Amygdala (tissue), 56 donors: ENCODE measurements around the gene MYH13.
"Not testable (repeated sequence)": the region's sequence is repeated elsewhere in the genome, so short reads cannot be mapped to it uniquely, and the experiment has no call there.

Experiments
- DNase-seq, 56 donors: peaks; one replicate each; lab custom pipeline; 2025; lab: John Stamatoyannopoulos, UW

Gene MYH13

DNA sequence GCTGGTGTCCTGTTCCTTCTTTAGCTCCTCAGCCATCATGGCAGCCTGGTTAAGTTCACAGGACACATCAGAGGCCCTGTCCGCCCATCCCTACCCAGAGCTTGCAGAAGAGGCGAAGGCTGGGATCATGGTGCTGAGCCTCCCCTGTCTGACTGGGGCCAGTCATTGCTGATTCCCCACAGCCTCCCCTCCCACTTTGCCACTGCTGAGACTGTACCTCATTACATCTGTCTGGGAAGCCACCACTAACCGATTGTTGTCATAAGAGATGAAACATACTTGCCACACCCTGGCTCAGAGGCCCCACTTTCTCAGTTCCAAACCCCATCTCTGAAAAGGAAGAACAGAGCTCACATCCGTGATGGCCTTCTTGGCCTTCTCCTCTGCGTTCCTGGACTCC, 66.2 kb downstream of the MYH13 start:
- DNase-seq, result no peak

DNA sequence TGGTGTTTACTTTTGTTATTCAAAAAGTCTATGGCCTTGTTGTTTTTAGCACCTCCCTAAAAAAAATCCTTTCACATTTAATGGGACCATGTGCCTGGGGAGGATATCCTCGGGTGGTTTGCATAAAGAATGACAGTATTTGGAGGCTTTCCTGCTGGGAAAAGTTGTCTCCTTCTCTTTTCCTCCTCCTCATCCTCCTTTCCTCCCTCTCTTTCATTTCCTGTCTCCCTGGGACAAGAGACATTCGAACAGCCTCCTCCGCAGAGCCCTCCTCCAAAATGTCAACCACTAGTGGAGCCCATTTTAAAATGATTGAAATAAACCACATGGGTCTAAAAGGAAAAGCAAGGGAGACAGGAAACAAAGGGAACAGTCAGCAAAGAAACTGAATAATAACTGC, 67.4 kb downstream of the MYH13 start:
- no peak for DNase-seq

- no peak for DNase-seq
These were observed 68.0 kb downstream of the MYH13 start for GRCh38 chr17:10304758-10305300.

DNA sequence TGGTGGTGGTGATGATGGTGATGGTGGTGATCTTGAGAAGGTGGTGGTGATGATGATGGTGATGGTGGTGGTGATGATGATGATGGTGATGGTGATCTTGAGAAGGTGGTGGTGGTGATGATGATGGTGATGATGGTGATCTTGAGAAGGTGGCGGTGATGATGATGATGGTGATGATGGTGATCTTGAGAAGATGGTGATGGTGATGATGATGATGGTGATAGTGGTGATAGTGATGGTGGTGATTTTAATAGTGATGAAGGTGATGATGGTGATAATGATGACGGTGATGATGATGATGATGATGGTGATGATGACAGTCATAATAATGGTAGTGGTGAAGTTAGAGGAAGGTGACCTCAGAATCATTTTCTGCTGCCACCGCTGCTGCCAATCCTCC, 75.1 kb downstream of the MYH13 start:
- no peak for DNase-seq

DNA sequence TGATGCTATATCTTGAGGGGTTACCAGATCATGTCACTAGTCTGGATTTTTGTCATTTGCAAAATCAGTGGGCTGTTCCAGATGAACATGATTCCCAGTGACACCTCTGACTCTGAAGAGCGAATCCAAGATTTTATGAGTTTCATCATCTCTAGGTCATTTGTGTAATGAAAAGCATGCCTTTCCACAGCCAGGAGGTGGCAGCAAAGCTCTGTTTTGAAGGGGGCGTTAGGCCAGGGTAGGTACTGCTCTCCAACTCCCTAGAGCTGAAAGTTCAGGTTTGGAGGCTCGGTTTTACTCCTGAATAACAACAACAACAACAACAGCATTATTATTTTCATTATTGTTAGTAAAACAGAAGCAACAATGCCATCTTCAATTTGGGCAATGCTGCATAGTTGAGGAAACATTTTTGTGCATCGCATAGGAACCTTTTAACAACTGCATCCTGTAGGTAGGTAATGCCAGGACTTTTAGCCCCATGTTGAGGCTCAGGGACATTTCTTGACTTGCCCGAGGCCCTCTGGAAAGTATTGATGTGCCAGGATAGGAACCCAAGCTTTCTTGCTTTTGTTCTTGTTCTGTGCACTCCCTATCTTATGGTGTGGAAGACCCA, 77.0 kb downstream of the MYH13 start:
- DNase-seq, result peak in 32 of 56 donors; percentile 1 to 45 (median 10)

- no peak for DNase-seq
These were observed 78.6 kb downstream of the MYH13 start for GRCh38 chr17:10294180-10294579.

GRCh38 chr17:10292057-10292937, 80.5 kb downstream of the MYH13 start:
- DNase-seq, result no peak

GRCh38 chr17:10291576-10291975, 81.2 kb downstream of the MYH13 start:
- DNase-seq, result not testable (repeated sequence)

- DNase-seq, result no peak
These were observed 82.8 kb downstream of the MYH13 start for GRCh38 chr17:10290041-10290440.

DNA sequence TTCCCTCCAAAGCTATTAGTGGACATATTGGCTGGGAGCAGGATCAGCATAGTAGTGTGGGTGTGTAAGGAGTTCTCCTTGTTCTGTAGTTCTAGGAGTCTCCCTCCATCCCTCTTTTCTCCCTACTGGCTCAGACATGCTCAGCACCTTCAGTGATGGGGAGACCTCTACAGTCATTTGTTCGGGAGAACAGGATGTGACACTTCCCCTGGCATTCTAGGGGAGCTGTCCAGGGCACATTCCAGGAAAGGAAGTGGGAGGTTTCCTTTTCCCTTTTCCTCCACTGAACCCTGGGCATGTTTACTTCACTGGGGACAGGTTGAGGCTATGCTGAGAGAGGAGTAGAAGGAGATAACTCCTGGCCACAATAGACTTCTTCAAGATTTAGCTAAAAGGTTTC, 86.5 kb downstream of the MYH13 start:
- DNase-seq, result no peak

- DNase-seq, result no peak
These were observed 86.9 kb downstream of the MYH13 start for GRCh38 chr17:10285896-10286295.

GRCh38 chr17:10280068-10280467, 92.7 kb downstream of the MYH13 start:
- DNase-seq, result no peak

- no peak for DNase-seq
These were observed 94.6 kb downstream of the MYH13 start for GRCh38 chr17:10278218-10278617.

DNA sequence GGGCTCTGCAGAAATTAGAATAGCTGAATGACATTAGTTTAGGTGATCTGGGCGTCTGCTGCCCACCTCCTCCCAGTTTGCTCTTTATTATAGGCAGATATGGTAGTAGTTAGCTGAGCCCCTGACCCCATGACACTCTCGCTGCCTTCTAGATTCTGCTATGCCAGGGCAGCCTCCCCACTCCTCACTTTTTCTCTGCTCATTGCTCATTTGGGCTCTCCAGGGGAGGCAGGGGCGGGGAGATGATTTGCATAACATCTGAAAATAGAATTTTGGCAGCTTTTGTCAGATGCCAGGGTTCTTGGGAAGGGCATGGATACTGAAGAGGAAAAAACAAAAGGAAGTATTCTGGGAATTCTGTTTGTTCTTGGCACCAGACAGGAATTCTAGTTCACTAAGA, 96.4 kb downstream of the MYH13 start:
- no peak for DNase-seq

DNA sequence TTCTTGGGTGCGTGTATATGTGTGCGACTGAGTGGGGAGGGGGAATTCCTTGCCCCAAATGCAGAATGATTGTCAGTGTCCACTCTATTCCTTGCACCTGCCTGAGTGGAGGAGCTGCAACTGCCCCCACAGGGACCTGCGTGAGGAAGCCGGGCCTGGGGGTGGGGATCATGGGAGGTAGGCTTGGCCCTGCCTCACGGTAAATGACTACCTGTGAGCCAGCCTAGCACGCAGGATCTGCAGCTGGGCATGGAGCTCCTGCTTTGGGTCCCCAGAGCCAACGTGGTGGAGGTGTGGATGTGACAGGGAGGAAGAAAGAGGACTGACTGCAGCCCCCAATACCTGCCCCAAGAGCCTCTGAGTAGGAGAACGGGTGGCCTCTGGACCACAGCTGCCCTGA, 97.4 kb downstream of the MYH13 start:
- no peak for DNase-seq

GRCh38 chr17:10271106-10271562, 101.7 kb downstream of the MYH13 start:
- no peak for DNase-seq

GRCh38 chr17:10270258-10270657, 102.5 kb downstream of the MYH13 start:
- no peak for DNase-seq

DNA sequence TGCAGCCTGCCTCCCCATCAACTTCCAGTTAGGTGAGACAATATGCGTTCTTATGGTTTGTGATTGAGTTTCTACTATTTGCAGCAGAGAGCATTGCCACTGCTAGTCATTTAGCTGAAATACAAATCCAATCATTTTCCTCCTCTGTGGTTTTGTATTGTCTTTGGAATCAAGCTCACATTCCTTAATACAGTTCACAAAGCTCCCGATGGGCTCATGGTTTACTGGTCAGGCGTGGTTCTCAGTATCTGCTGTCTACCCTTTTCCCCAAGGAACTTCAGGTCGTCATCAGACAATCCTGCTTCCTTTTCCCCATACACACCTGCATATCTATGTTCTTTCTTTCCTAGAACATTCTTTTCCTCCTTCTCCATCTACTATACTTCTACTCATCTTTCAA, 104.8 kb downstream of the MYH13 start:
- DNase-seq, result no peak

DNA sequence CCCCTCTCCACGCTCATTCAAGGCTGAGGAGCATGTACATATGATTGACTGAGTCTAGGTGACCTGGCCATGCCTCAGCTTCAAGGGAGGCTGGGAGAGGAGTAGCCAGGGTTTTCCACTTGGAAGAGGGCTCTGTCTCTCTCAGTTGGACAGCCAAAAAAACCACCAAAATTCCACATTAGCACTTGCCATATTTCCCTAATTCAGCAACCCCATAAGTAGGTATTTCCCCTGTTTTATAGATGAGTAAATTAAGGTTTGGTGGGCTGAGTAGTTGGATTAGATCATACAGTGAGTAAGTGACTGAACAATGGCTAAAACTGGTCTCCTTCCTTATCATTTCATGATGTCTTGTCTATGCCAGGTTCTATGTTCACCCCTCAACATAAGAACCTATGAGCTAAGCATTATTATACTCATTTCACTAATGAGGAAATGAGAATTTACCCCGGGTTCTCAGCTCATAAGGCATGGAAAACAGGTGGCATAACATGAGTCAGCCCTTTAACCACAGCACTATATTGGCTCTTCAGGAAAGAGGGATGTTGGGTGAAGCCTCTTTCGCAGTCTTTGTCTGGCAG, 106.4 kb downstream of the MYH13 start:
- no peak for DNase-seq

- DNase-seq, result no peak
These were observed 107.6 kb downstream of the MYH13 start for GRCh38 chr17:10265100-10265810.

- DNase-seq, result no peak
These were observed 108.8 kb downstream of the MYH13 start for GRCh38 chr17:10264051-10264450.
